ENCODE data around the gene SMCO1.
"Not testable (repeated sequence)": the region's sequence is repeated elsewhere in the genome, so short reads cannot be mapped to it uniquely, and the experiment has no call there.

The SMCO1 gene, protein sequence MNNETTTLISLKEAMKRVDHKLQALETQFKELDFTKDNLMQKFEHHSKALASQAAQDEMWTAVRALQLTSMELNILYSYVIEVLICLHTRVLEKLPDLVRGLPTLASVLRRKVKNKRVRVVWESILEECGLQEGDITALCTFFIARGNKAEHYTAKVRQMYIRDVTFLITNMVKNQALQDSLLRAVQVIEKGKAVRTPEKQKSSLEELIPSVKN

DNA sequence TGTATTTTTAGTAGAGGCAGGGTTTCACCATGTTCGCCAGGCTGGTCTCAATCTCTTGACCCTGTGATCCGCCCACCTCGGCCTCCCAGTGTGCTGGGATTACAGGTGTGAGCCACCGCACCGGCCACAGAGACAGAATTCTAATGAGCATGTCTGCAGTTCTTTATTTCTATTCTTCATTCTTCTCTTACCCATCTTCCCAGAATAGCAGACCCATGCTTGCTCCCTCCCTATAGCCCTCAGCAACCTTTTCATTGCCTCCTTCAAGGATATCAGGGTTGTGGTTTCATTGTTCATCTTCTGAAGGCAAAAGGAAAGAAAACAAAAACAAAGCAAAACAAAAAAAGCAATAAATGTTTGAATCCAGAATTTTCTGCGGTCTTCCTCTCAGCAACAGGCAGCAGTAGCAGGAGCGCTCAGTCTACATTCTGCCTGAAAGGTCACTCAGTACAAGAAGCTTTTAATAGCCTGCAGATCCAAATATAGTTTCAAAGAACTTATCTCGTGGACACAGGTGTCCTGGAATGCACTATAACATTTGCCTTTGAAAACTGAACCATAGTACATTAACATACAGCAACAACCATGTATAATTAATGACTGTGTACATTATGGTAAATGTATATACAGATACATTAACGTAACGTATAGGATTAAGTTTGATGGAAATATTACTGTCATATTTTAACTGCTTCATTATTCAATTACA lies at the start of gene SMCO1:
Gene SMCO1, minus strand, starts transcription at position 434 of the 709 bp plus-strand sequence. Its CDS starts 137 bp downstream, at position 297.
- no peak for DNase-seq (ENCODE audit: low spot score)

DNA sequence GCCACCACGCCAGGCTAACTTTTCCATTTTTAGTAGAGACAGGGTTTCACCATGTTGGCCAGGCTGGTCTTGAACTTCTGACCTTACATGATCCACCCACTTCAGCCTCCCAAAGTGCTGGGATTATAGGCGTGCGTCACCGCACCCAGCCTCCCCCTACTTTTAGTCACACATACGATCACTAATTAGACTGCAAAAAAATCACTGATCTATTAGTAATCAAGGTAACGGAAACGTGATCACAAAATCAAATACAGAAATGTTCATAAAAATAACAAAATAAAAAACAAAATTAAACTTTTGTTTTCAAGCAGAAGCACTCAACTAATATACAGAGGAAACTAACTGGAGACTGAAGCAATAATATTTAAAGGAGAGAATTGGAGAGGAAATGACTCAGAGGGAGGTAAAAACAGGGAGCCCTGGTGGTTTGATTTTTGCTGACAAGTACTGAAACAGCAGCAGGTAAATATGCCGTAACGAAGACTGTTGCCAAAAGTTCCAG lies 48.6 kb upstream of the SMCO1 start:
- no peak for DNase-seq (ENCODE audit: low spot score)

GRCh38 chr3:196559826-196560225 lies 44.7 kb upstream of the SMCO1 start:
- no peak for DNase-seq (ENCODE audit: low spot score)

DNA sequence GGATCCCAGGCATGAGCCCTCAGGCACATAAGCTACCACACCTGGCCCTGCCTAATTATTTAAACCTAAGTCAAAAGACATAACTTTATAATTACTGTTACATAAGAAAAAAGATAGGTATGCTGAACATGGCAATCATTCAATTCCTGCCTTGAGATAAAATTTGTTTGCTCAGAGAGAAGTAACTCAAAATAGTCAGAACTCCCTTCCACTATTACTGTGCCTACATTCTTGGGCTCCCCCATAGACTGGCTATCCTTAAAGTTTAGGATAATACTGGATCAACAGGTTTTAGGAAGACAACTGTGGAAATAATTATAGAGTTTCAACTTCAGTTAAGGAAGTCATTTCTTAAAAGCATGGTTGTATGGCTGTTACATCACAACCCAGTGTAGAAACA lies 43.3 kb upstream of the SMCO1 start:
- no peak for DNase-seq (ENCODE audit: low spot score)

DNA sequence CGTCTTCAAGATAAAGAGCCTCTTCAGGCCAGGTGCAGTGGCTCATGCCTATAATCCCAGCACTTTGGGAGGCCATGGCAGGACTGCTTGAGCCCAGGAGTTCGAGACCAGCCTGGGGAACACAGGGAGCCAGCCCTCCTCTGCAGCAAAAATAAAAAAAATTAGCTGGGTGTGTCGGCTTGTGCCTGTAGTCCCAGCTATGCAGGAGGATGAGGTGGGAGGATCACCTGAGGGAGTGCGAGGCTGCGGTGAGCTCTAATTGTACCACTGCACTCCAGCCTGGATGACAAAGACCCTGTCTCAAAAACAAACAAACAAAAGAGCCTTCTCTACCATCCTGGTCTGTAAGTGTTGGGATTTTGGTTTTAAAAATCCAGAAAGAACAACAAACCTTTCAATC lies 42.1 kb upstream of the SMCO1 start:
- no peak for DNase-seq (ENCODE audit: low spot score)

DNA sequence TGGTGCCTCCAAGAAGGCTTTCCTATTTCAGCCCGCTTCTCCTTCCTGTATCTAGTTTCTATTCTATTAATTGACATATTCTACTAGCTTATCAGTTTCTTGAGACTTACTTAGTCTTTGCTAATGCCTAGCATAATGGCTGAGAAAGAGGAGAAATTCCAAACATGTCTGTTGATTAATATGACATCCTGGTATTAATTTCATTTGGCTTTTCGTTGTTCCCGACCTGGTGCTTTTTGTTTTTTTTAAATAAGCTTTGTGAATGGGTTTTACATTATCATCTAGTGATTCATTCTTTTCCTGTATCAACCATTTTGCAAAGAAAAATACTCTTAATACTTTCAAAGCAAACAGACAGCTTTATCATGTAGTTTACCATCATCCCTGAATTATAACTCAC lies 40.1 kb upstream of the SMCO1 start:
- no peak for DNase-seq (ENCODE audit: low spot score)

DNA sequence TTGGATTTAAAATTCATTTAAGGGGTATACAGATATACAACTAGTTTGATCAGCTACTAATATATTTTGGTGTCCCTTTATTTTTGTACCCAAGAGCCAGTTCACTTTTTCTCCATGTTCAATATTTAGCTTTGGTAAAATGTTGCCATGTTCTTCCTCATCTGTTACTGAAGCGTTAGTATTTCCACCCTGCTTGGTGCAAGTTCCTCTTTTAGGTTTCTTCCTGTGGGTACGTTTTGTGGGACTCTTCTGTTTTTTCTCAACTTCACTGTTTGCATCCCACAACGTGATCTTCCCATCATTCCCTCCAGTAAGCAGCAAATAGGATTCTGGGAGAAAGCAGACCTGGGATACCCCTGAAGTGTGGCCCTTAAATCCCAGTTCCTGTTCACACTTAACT lies 39.1 kb upstream of the SMCO1 start:
- no peak for DNase-seq (ENCODE audit: low spot score)

- DNase-seq (ENCODE audit: low spot score), result no peak
Measured at GRCh38 chr3:196553551-196553950, 38.4 kb upstream of the SMCO1 start.

DNA sequence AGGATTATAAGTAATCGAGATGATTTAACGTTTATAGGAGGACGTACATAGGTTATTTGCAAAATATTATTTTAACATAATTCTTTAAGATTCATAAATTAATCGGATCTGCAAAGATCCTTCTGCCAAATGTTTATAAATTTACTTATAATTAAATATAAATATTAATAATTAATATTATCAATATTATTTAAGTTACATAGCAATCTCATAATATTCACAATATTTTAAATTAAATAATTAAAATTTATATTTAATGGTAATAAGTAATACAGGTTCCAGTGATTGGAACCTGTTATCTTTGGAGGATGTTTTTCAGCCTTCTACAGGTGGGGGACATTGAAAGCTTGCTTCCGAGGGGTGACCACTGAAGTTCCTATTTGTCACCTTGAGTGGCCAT lies 37.1 kb upstream of the SMCO1 start:
- no peak for DNase-seq (ENCODE audit: low spot score)

GRCh38 chr3:196550172-196550571 lies 35.0 kb upstream of the SMCO1 start:
- DNase-seq (ENCODE audit: low spot score), result not testable (repeated sequence)

- DNase-seq (ENCODE audit: low spot score), result not testable (repeated sequence)
Measured at GRCh38 chr3:196549312-196549711, 34.2 kb upstream of the SMCO1 start.

DNA sequence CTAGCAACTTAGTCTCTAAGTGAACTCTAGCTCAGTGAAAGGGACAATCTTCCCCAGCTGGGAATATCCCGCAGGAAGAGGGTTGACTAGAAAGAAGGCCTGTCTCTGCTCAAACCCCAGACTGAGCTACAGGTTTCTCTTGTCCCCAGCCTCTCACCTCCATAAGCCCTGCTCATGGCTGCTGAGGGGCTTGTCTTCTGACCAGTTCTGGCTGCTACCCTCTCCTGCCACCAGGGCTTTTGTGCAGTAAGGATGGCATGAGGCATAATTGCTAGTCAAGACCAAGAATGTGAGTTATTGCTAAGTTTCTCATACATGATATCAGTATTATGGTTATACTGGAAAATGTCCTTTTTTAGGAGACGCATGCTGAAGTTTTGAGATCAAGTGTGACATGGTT lies 31.9 kb upstream of the SMCO1 start:
- DNase-seq (ENCODE audit: low spot score), result no peak

DNA sequence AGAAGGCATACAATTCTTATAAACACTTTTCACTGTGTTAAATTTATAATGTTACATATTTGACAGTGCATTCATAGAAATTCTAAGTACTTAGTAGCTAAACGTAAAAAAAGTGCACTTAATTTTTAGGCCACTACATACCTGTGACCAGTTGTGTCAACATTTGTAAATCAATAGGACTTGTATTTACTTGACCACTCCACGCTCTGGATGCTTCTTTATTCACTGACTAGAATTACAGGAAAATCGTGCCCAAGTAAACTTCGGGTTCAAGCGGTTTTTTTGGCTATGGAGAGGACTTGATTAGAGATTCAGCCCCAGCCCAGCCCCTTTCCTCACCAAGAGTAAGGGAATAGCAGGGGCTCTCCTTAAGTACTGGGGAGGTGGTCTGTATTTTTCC lies 31.4 kb upstream of the SMCO1 start:
- no peak for DNase-seq (ENCODE audit: low spot score)

DNA sequence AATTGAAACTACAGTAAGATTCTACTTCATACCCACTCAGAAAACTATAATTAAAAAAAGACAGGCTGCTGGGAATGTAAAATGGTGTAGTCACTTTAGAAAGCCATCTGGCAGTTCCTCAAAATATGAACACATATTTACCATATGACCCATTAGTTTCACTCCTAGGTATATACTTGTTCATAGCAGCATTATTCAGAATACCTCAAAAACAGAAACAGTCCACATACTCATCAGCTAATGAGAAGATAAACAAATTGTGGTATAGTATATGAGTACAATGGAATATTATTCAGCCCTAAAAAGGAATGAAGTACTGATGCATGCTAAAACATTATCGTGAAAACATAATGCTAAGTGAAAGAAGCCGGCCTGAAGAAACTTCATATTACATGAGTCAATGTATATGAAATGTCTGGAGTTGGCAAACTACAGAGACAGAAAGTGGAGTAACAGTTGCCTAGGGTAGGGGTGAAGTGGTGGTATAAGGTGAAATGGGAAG lies 29.4 kb upstream of the SMCO1 start:
- no peak for DNase-seq (ENCODE audit: low spot score)

GRCh38 chr3:196541684-196542445 lies 26.7 kb upstream of the SMCO1 start:
- no peak for DNase-seq (ENCODE audit: low spot score)

GRCh38 chr3:196537319-196537984 lies 22.3 kb upstream of the SMCO1 start:
- no peak for DNase-seq (ENCODE audit: low spot score)

DNA sequence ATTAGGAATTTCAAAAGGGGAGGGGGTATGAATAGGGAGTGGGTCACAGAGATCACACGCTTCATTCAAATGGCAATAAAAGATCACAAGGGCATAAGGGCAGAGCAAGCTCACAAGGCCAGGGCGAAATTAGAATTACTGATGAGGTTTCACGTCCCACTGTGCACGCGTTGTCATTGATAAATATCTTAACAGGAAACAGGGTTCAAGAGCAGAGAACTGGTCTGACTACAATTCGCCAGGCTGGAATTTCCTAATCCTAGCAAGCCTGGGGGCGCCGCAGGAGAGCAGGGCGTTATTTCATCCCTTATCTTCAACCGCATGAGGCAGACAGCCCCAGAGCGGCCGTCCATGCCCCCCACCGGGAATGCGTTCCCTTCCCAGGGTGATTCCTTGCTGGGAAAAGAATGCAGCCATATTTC lies 18.1 kb upstream of the SMCO1 start:
- no peak for DNase-seq (ENCODE audit: low spot score)

- DNase-seq (ENCODE audit: low spot score), result no peak
Measured at GRCh38 chr3:196531418-196531817, 16.3 kb upstream of the SMCO1 start.

DNA sequence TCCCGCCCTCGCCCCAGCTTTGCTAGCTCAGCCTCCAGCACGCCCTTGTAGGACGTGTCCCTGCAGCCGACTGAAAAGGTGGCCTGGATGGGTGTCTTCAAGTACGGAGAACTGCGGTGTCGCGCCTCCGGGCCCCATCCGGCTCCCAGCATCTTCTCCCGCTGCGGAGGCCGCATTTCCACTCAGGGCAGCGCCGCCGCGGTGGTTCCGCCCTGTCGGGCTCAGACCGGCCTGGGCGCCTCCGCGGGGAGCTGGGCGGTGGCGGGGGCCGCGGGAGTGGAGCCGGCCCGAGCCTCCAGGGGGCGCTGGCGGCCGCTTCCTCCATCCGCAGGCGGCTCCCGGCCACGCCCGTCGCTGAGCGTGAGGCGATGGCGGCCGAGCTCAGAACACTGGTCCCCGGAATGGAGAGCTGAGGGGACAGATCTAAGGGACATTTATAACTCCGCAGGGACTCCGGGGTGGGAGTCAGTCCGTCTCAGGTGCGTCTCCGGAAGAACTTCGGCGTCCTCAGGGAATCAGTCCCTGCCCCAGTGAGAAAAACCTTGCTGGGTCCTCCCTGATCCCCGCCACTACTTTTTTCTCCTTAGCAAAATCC lies 13.6 kb upstream of the SMCO1 start:
- DNase-seq (ENCODE audit: low spot score), result peak; percentile 88

DNA sequence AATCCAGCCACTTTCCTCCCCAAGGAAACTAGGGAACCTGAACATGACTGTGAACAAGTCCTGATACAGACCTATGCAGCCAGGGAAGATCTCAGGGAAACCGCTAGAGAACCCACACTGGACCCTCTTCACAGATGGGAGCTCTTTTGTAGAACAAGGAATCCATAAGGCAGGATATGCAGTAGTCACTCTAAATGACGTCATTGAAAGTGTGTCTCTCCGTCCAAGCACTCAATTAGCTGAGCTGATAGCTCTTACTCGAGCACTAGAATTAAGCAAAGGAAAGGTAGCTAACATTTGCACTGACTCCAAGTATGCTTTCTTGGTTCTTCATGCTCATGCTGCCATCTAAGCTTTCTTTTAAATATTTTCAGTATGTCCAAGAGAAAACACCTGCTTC lies 10.0 kb upstream of the SMCO1 start:
- no peak for DNase-seq (ENCODE audit: low spot score)

DNA sequence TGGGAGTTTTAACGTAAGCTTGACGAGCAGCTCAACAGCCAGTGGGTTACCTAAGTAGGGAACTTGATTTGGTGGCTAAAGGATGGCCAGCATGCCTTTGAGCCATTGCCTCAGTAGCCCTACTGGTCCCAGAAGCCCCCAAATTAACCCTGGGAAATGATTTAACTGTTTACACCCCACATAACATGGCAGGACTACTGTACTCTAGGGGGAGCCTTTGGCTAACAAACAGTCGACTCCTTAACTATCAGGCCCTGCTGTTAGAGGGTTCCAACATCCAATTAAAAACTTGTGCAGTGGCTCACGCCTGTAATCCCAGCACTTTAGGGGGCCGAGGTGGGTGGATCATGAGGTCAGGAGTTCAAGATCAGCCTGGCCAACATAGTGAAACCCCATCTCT lies 9.4 kb upstream of the SMCO1 start:
- no peak for DNase-seq (ENCODE audit: low spot score)

- DNase-seq (ENCODE audit: low spot score), result no peak
Measured at GRCh38 chr3:196523841-196524240, 8.7 kb upstream of the SMCO1 start.
